Testis (tissue), 3 donors: ENCODE measurements around the gene VWDE. TPM values are rescaled to one million over a fixed set of nuclear protein-coding genes. Genes with fewer than 3 reads are reported as not detected.

Source experiments
- DNase-seq: peaks from one replicate; pipeline ENCODE4 v3.0.0-alpha.2; 2019
- H3K27ac ChIP-seq, 2 donors: fragments of 200-600 bp; sonication (generic); one replicate each; pipeline ENCODE4 v1.5.1; 2019
- H3K27me3 ChIP-seq: fragments of 200-600 bp; sonication (generic); one replicate; pipeline ENCODE4 v1.5.1; 2019
- H3K36me3 ChIP-seq: fragments of 200-600 bp; sonication (generic); one replicate; pipeline ENCODE4 v1.5.1; 2017; ENCODE audit warnings: low read depth; ENCODE audit errors: missing control alignments
- H3K4me1 ChIP-seq: fragments of 200-600 bp; sonication (generic); one replicate; pipeline ENCODE4 v1.5.1; 2019
- H3K4me3 ChIP-seq, 2 donors: fragments of 200-600 bp; sonication (generic); one replicate each; pipeline ENCODE4 v1.5.1; 2017 to 2019
- H3K9me3 ChIP-seq: fragments of 200-600 bp; sonication (generic); one replicate; pipeline ENCODE4 v1.5.1; 2017
- CTCF ChIP-seq, 3 experiments: fragments of 450-650 bp in 2 of 3; fragments of 200-600 bp in 1 of 3; sonication (generic) in 1 of 3; IDR thresholded peaks; one replicate each; pipeline ENCODE4 v1.5.1; 2016 to 2019; ENCODE audit warnings: antibody characterized with exemption in 3 of 3, mild to moderate bottlenecking in 2 of 3, moderate library complexity in 1 of 3
- POLR2A ChIP-seq: fragments of 450-650 bp; IDR thresholded peaks from one replicate; pipeline ENCODE4 v1.6.1; 2017; ENCODE audit warnings: antibody characterized with exemption, mild to moderate bottlenecking, moderate library complexity
- WGBS, 2 donors: methylation state at CpG; one replicate each; pipeline ENCODE4 v1.1.5; 2018; 5-methylcytosine and 5-hydroxymethylcytosine counted together
- intact Hi-C: fragments of 100-400 bp; cut with DNase I; formaldehyde crosslinking; loops from one replicate; pipeline ENCODE4 v1.15.1; 2023; ENCODE audit warnings: low total_unique reads
- polyA plus RNA-seq: library from polyadenylated mRNA; stranded (reverse); fragments of 350-450 nt; fragmentation: Illumina TruSeq; extraction: RNeasy Lipid Tissue Mini Kit (QIAGEN cat#74804); gene quantifications from one replicate; pipeline ENCODE4 v1.2.3, GENCODE V29; 2014; ENCODE audit warnings: low read depth, low replicate concordance; ENCODE audit not compliant: insufficient read depth
- total RNA-seq, 2 donors: library from RNA; depleted of rRNA; stranded (reverse); fragments of >200 nt; gene quantifications; one replicate each; pipeline ENCODE4 v1.2.3, GENCODE V29; 2016

The VWDE gene
- total and polyA plus RNA-seq, 3 donors from 2014 or later = 0.45 to 6.6 (median 3.3) TPM

- intact Hi-C loops = no loop called here
These were observed 51.8 kb downstream of the VWDE start for GRCh38 chr7:12351843-12352242.

GRCh38 chr7:12350971-12351370 lies 52.7 kb downstream of the VWDE start:
- intact Hi-C loops = no loop called here
- 92 to 97% methylated on average over 3 of the region's 3 CpGs for WGBS, 2 donors

More at GRCh38 chr7:12351843-12352242, 51.8 kb downstream of the VWDE start:
- 92 to 95% methylated on average over 4 of the region's 4 CpGs for WGBS, 2 donors
- no peaks in the 10 kb centered on the region for H3K9me3 ChIP-seq
- no peak for DNase-seq
- H3K36me3 ChIP-seq = no peaks in the 10 kb centered on the region
- TF ChIP-seq POLR2A = no peak
- TF ChIP-seq CTCF (IDR thresholded peaks at IDR 0.05) = no peak
- no peaks in the 10 kb centered on the region for H3K27me3 ChIP-seq
- H3K4me3 ChIP-seq = no peak overlapping the region
- no peaks in the 10 kb centered on the region for H3K4me1 ChIP-seq
- H3K27ac ChIP-seq = no peak overlapping the region

GRCh38 chr7:12337095-12337494 lies 66.6 kb downstream of the VWDE start:
- DNase-seq = no peak
- H3K36me3 ChIP-seq = no peaks in the 10 kb centered on the region
- no peaks in the 10 kb centered on the region for H3K9me3 ChIP-seq
- H3K4me3 ChIP-seq = no peak overlapping the region
- H3K4me1 ChIP-seq = no peaks in the 10 kb centered on the region
- H3K27ac ChIP-seq = no peak overlapping the region
- TF ChIP-seq POLR2A (no peak), CTCF (IDR thresholded peaks at IDR 0.05) (no peak)
- no peaks in the 10 kb centered on the region for H3K27me3 ChIP-seq
- WGBS, 2 donors = 93 to 95% methylated on average over 2 of the region's 2 CpGs
- intact Hi-C loops = no loop called here

More at GRCh38 chr7:12350971-12351370, 52.7 kb downstream of the VWDE start:
- Histone ChIP-seq H3K27me3 (no peaks in the 10 kb centered on the region), H3K4me3 (no peak overlapping the region), H3K36me3 (no peaks in the 10 kb centered on the region), H3K9me3 (no peaks in the 10 kb centered on the region), H3K4me1 (no peaks in the 10 kb centered on the region), H3K27ac (no peak overlapping the region)
- DNase-seq = no peak
- TF ChIP-seq POLR2A (no peak), CTCF (IDR thresholded peaks at IDR 0.05) (no peak)

GRCh38 chr7:12328888-12329770 lies 74.5 kb downstream of the VWDE start:
- Histone ChIP-seq H3K36me3 (no peaks in the 10 kb centered on the region), H3K9me3 (no peaks in the 10 kb centered on the region), H3K4me3 (no peak overlapping the region), H3K4me1 (no peaks in the 10 kb centered on the region), H3K27me3 (no peaks in the 10 kb centered on the region), H3K27ac (no peak overlapping the region)
- no peak for DNase-seq
- TF ChIP-seq POLR2A = no peak
- no peak for TF ChIP-seq CTCF (IDR thresholded peaks at IDR 0.05)
- WGBS, 2 donors = 63 to 82% methylated on average over 6 of the region's 6 CpGs
- intact Hi-C loops = no loop called here
